GM12873 (cell line): Measurements from ENCODE around the gene LRP2.

Experiments used
- TF ChIP-seq, protein P1 (sequence below): IDR thresholded peaks from 2 replicates; pipeline ENCODE4 v1.5.1; 2012; ENCODE audit warnings: low read depth, mild to moderate bottlenecking, moderate library complexity, low read length, control low read depth; ENCODE audit not compliant: insufficient read depth; ENCODE audit errors: missing control alignments

The LRP2 gene

DNA sequence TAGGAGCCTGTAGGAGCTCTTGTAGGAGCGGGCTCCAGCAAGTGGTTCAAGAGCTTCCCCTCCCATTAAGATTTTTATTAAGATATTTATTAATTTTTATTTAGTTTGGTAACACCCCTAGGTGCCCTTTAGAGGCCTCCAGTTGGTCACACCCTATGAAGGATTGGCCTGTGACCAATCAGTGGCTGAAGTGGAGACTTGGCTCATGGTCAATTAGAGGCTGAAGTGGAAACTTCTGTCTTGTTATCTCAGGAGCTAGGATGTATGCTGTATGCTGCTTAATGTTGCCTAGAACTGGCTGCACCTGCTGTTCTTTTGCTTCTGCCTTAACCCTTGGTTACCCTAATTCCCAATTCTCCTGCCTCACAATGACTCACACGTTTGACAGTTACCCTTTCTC is 244.3 kb downstream of the LRP2 start:
- TF ChIP-seq, protein P1, sequence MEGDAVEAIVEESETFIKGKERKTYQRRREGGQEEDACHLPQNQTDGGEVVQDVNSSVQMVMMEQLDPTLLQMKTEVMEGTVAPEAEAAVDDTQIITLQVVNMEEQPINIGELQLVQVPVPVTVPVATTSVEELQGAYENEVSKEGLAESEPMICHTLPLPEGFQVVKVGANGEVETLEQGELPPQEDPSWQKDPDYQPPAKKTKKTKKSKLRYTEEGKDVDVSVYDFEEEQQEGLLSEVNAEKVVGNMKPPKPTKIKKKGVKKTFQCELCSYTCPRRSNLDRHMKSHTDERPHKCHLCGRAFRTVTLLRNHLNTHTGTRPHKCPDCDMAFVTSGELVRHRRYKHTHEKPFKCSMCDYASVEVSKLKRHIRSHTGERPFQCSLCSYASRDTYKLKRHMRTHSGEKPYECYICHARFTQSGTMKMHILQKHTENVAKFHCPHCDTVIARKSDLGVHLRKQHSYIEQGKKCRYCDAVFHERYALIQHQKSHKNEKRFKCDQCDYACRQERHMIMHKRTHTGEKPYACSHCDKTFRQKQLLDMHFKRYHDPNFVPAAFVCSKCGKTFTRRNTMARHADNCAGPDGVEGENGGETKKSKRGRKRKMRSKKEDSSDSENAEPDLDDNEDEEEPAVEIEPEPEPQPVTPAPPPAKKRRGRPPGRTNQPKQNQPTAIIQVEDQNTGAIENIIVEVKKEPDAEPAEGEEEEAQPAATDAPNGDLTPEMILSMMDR, result no peak

DNA sequence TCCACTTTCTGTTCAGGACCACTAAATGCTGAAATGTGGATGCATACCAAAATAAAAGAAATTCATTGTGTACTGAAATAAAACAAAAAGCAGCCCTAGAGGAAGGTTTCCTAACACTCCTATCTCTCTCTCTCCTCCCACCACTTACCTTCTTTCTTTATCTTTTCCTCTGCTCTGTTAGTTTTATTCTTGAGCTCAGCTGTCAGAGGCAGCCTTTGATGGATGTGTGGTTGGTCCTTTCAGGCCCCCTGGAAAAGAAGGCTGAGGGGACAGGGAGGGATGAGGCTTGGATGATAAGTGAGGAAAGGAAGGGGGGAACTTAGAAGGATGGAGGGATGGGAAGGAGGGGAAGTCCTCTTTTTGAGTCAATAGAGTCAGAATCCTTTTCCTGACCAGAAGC is 245.3 kb downstream of the LRP2 start:
- TF ChIP-seq, protein P1, result no peak

DNA sequence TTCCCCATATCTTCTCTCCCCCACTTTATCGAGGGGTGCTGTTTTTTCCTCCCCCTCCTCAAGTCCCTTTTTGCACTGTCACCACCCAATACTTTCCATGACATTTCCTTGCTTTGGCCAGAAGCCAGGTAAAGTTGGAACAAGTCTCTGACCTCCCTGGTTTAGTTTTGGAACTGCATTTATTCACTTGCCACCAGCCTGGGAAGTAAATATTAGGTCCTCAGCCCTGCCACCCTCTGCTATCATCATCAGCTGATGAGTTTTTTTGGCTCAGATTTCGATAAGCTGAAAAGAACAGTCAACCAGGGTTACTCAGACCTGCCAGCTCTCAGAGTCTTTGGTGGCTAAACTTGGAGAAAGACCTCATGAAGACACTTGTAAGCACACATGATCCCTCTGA is 246.0 kb downstream of the LRP2 start:
- TF ChIP-seq, protein P1, result no peak

DNA sequence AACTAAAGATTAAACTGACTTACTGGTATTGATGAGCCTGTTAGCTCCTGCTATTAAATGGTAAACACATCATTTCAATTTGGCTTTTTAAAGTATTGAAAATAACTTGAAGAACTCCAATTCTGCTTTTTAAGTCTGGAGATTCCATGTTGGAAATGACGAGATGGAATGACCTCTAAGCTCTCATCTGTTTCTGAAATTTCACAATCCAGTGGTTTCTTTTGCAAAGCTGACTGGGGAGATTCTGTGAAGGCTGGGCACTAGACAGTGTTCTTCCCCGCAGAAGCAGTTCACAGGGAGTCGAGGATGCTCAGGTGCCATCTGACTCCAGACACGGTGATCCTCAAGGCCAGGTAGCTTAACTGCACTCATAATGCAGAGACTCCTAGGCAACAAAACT is 248.3 kb downstream of the LRP2 start:
- TF ChIP-seq, protein P1, result no peak

DNA sequence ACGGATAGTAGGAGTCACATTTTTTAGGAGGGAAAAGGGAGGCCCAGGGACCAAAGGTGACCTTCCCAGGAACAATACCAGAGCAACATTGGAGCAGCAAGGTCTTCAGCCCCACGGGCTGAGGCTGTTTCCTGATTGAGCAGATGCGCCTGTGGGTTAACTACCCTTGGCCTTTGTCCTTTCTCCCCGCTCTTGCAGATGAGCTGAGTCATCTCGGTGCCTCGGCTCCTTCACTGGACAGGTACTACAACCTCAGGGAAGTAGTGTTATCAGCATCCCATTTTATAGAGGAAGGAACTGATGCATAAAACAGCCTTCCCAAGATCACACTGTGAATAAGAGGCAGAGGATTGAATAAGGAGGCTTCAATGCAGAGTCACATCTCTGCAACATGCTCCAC is 249.5 kb downstream of the LRP2 start:
- TF ChIP-seq, protein P1, result no peak

DNA sequence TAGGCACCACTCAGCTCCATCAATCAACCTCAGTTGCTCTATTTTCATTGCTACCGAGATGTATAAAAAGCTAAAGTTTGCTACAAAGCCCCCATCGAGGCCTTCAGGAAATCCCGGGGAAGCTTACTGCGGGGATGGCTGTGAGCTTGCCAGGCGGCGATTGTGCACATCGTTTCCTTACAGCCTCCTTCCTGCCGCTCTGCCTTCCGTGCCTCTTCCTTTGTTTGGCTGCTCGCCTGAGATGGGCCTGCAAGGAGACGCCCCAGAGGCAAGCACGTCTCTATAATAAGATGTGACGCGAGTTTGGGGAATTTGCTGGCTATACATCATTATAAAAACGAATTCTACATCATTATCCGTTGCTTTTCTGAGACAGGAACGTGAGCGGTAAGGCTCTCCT is 251.4 kb downstream of the LRP2 start:
- TF ChIP-seq, protein P1, result no peak

DNA sequence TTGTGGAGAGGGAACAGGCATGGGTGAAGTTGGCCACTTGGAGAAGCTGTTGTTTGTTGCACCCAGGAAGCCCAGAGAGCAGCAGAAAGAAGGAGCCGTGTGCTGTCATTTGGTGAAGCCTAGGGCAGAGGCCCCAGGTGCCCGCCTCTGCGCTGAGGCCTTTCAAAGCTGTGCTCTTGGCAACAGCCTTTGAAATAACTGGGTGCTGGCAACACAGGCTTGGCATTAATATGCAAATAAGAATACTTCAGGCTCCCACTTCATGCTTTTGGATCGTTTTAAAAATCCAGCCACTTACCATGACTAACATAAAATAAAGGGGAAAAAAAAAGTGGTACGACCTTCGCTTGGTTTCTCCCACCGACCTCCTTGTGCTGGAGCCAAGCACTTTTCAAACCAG is 251.9 kb downstream of the LRP2 start:
- TF ChIP-seq, protein P1, result no peak
